Astrocyte of the cerebellum (primary cell): Measurements from ENCODE around the gene UQCRC2.

Source experiments
- DNase-seq: peaks from one replicate; pipeline ENCODE4 v3.0.0-alpha.2; 2011; ENCODE audit warnings: low read depth
- H3K4me3 ChIP-seq: 2 replicates; pipeline ENCODE4 v1.5.1; 2011; ENCODE audit warnings: mild to moderate bottlenecking, low read depth, low read length, moderate library complexity
- CTCF ChIP-seq: IDR thresholded peaks from 2 replicates; pipeline ENCODE4 v1.5.1; 2012; ENCODE audit warnings: low read length, low read depth, moderate library complexity, mild to moderate bottlenecking; ENCODE audit errors: missing control alignments
- in situ Hi-C: cut with HindIII; loops from 2 replicates; pipeline ENCODE4 v1.10.0; 2017; ENCODE audit warnings: low sequenced_read_pairs

The UQCRC2 gene

GRCh38 chr16:21989751-21990150 lies 36.6 kb downstream of the UQCRC2 start:
- in situ Hi-C loops, result no loop called here
- DNase-seq, result no peak
- no peak for TF ChIP-seq CTCF
- H3K4me3 ChIP-seq, result no peak overlapping the region

GRCh38 chr16:21990381-21990944 lies 37.3 kb downstream of the UQCRC2 start:
- TF ChIP-seq CTCF, result no peak
- in situ Hi-C loops, result no loop called here
- no peak for DNase-seq
- no peak overlapping the region for H3K4me3 ChIP-seq

GRCh38 chr16:21991621-21992020 lies 38.5 kb downstream of the UQCRC2 start:
- H3K4me3 ChIP-seq, result no peak overlapping the region
- TF ChIP-seq CTCF, result no peak
- no peak for DNase-seq
- in situ Hi-C loops, result no loop called here

GRCh38 chr16:21994856-21995465 lies 41.8 kb downstream of the UQCRC2 start:
- no peak overlapping the region for H3K4me3 ChIP-seq
- TF ChIP-seq CTCF, result no peak
- in situ Hi-C loops, result no loop called here
- no peak for DNase-seq

- in situ Hi-C loops, result no loop called here
- TF ChIP-seq CTCF, result no peak
- H3K4me3 ChIP-seq, result no peak overlapping the region
- no peak for DNase-seq
These were observed 43.9 kb downstream of the UQCRC2 start for GRCh38 chr16:21996923-21997696.

- no peak for TF ChIP-seq CTCF
- no peak overlapping the region for H3K4me3 ChIP-seq
- no peak for DNase-seq
- in situ Hi-C loops, result no loop called here
These were observed 44.7 kb downstream of the UQCRC2 start for GRCh38 chr16:21997697-21998480.
